ENCODE measurements around the gene TNXB. TPM values are rescaled to one million over a fixed set of nuclear protein-coding genes. Genes with fewer than 3 reads are reported as not detected.
"Not testable (repeated sequence)": the region's sequence is repeated elsewhere in the genome, so short reads cannot be mapped to it uniquely, and the experiment has no call there.

Gene TNXB
- total RNA-seq, 1 donor from 2014 or later, result 6.0 TPM

DNA sequence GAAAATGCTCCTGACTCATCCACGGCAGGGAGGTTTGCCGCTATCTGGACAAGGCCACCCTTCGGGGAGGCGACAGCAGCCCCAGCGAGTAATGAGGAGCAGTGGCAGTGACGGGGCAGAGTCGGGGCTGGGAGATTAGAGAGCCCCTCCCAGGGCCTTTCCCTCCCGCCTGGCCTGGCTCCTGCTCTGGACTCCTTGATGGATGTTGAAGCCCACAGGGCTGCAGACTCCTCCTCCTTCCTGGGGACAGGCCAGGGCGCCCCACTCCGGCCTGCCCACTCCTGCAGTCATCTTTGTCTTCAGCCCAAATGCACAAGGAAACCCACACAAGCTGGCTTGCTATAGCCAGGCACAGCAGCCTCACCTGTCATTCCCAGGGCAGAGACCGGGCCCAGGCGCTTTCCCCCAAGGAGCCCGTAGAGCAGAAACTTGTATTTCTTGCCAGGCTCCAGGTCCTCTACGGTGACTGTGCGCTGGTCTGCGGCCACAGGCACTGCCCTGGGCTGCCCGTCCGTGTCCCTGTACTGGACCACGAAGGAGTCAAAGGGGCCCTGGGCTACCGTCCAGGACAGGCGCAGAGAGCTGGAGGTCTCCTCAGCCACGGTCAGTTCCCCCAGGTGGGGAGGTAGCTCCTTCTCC is 63.2 kb downstream of the TNXB start:
- no peaks in the 10 kb centered on the region for H3K9me3 Mint-ChIP-seq (ENCODE audit: unreplicated experiment)
- H3K4me3 Mint-ChIP-seq (ENCODE audit: unreplicated experiment), result no peak overlapping the region
- peak; percentile 8 for DNase-seq
- no peaks in the 10 kb centered on the region for H3K36me3 Mint-ChIP-seq (ENCODE audit: unreplicated experiment)
- TF ChIP-seq, protein P1, sequence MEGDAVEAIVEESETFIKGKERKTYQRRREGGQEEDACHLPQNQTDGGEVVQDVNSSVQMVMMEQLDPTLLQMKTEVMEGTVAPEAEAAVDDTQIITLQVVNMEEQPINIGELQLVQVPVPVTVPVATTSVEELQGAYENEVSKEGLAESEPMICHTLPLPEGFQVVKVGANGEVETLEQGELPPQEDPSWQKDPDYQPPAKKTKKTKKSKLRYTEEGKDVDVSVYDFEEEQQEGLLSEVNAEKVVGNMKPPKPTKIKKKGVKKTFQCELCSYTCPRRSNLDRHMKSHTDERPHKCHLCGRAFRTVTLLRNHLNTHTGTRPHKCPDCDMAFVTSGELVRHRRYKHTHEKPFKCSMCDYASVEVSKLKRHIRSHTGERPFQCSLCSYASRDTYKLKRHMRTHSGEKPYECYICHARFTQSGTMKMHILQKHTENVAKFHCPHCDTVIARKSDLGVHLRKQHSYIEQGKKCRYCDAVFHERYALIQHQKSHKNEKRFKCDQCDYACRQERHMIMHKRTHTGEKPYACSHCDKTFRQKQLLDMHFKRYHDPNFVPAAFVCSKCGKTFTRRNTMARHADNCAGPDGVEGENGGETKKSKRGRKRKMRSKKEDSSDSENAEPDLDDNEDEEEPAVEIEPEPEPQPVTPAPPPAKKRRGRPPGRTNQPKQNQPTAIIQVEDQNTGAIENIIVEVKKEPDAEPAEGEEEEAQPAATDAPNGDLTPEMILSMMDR (IDR thresholded peaks at IDR 0.05; ENCODE audit: partially characterized antibody, unreplicated experiment), result no peak
- H3K27me3 Mint-ChIP-seq (ENCODE audit: unreplicated experiment), result peaks cover 6% of the 10 kb centered on the region
- H3K27ac Mint-ChIP-seq (ENCODE audit: unreplicated experiment), result no peak overlapping the region
- H3K4me1 Mint-ChIP-seq (ENCODE audit: low read depth, unreplicated experiment), result no peaks in the 10 kb centered on the region

- not testable (repeated sequence) for H3K9me3 Mint-ChIP-seq (ENCODE audit: unreplicated experiment); DNase-seq; H3K36me3 Mint-ChIP-seq (ENCODE audit: unreplicated experiment); H3K4me1 Mint-ChIP-seq (ENCODE audit: low read depth, unreplicated experiment); H3K27ac Mint-ChIP-seq (ENCODE audit: unreplicated experiment); H3K27me3 Mint-ChIP-seq (ENCODE audit: unreplicated experiment); H3K4me3 Mint-ChIP-seq (ENCODE audit: unreplicated experiment)
These were observed 64.2 kb downstream of the TNXB start for GRCh38 chr6:32044916-32045315.

DNA sequence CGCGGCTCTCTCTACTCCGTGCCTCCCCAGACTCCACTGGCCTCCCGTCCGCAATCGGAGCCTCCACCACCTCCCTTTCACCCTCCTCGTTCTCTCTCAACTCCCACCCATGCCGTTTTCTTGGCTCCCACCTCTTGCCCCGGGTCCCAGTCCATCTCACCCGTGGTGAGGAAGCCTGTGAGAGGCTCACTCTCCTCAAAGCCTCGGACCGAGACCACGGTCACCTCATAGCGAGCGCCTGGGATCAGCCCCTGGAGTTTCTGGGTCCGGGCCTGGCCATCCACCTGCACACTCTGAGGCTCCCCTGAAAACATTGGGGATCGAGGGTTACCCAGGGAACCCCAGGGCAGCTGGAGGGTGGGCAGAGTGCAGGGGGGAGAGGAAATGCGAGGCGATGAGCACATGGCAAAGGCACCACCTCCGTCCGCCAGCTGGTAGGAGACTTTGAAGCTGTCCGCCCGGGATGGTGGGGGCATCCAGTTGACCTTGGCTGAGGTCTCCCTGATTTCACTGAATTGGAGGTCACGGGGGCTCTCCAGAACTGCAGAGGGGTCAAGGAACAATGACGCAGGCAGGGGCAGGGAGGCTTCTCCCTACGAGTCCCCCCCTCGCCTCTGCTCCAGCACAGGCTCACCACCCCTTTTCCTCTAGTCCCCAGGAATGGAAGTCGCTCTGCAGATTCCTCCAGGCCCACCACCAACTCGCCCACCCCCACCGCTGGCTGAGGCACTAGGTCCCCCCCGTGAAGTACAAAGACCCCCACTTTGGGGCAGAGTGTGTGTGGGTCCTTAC is 65.4 kb downstream of the TNXB start:
- DNase-seq; H3K9me3 Mint-ChIP-seq (ENCODE audit: unreplicated experiment); H3K27me3 Mint-ChIP-seq (ENCODE audit: unreplicated experiment); H3K27ac Mint-ChIP-seq (ENCODE audit: unreplicated experiment); H3K36me3 Mint-ChIP-seq (ENCODE audit: unreplicated experiment); H3K4me3 Mint-ChIP-seq (ENCODE audit: unreplicated experiment); H3K4me1 Mint-ChIP-seq (ENCODE audit: low read depth, unreplicated experiment): not testable (repeated sequence)

DNA sequence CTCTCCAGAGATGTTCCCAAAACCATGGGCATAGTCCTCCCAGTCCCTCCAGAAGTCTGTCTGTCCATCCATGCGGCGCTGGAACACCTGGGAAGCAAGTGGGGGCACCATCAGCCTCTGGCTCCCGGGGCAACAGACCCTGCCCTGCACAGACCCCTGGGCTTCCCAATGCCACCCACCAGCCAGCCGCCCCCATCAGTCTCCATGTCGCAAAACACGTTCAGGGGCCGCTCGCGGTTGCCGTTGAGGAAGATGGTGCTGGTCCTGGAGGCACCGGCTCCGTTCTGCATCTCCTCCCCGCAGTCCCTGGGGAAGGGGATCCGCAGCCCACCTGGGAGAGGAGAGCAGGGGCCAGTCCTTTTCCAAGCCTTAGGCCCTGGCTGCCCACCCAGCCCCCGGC is 66.9 kb downstream of the TNXB start:
- not testable (repeated sequence) for DNase-seq; H3K4me1 Mint-ChIP-seq (ENCODE audit: low read depth, unreplicated experiment); H3K27ac Mint-ChIP-seq (ENCODE audit: unreplicated experiment); H3K36me3 Mint-ChIP-seq (ENCODE audit: unreplicated experiment); H3K9me3 Mint-ChIP-seq (ENCODE audit: unreplicated experiment); H3K4me3 Mint-ChIP-seq (ENCODE audit: unreplicated experiment); H3K27me3 Mint-ChIP-seq (ENCODE audit: unreplicated experiment)

DNA sequence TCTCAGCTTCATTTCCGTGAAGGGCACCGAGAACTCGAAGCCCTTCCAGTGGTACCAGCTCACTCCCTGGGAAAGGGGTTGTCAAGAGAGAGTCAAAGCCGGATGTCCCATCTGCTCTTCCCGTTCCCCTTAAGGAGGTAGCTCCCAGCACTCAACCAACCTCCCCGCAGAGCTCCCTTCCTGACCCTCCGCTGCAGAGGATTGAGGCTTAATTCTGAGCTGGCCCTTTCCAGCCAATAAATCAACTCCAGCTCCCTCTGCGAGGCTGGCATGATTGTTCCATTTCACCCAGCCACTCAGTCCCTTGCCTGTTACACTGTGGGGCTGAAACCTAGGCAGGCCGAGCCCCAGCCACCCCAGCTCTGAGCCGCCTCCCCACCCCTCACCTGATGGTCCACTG is 67.8 kb downstream of the TNXB start:
- not testable (repeated sequence) for H3K9me3 Mint-ChIP-seq (ENCODE audit: unreplicated experiment); H3K27me3 Mint-ChIP-seq (ENCODE audit: unreplicated experiment); H3K36me3 Mint-ChIP-seq (ENCODE audit: unreplicated experiment); H3K4me1 Mint-ChIP-seq (ENCODE audit: low read depth, unreplicated experiment); H3K4me3 Mint-ChIP-seq (ENCODE audit: unreplicated experiment); H3K27ac Mint-ChIP-seq (ENCODE audit: unreplicated experiment)
- DNase-seq, result peak; percentile 1

DNA sequence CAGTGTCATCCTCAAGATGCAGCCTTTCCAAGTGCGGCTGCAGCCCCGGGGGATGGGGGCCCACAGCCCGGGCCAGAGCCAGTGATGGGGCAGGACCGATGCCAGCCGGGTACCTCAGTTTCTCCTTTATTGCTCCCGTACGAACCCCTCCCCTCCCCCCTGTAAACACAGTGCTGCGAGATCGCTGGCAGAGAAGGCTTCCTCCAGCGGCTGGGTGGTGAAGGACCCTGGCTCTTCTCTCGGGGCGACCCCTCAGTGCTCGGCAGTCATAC is 68.2 kb downstream of the TNXB start:
- not testable (repeated sequence) for H3K9me3 Mint-ChIP-seq (ENCODE audit: unreplicated experiment); H3K4me1 Mint-ChIP-seq (ENCODE audit: low read depth, unreplicated experiment); H3K27me3 Mint-ChIP-seq (ENCODE audit: unreplicated experiment); H3K4me3 Mint-ChIP-seq (ENCODE audit: unreplicated experiment); H3K27ac Mint-ChIP-seq (ENCODE audit: unreplicated experiment); H3K36me3 Mint-ChIP-seq (ENCODE audit: unreplicated experiment)
- peak; percentile 9 for DNase-seq

GRCh38 chr6:32040299-32041049 is 68.7 kb downstream of the TNXB start:
- not testable (repeated sequence) for H3K4me3 Mint-ChIP-seq (ENCODE audit: unreplicated experiment); DNase-seq; H3K9me3 Mint-ChIP-seq (ENCODE audit: unreplicated experiment); H3K36me3 Mint-ChIP-seq (ENCODE audit: unreplicated experiment); H3K27ac Mint-ChIP-seq (ENCODE audit: unreplicated experiment); H3K27me3 Mint-ChIP-seq (ENCODE audit: unreplicated experiment); H3K4me1 Mint-ChIP-seq (ENCODE audit: low read depth, unreplicated experiment)

DNA sequence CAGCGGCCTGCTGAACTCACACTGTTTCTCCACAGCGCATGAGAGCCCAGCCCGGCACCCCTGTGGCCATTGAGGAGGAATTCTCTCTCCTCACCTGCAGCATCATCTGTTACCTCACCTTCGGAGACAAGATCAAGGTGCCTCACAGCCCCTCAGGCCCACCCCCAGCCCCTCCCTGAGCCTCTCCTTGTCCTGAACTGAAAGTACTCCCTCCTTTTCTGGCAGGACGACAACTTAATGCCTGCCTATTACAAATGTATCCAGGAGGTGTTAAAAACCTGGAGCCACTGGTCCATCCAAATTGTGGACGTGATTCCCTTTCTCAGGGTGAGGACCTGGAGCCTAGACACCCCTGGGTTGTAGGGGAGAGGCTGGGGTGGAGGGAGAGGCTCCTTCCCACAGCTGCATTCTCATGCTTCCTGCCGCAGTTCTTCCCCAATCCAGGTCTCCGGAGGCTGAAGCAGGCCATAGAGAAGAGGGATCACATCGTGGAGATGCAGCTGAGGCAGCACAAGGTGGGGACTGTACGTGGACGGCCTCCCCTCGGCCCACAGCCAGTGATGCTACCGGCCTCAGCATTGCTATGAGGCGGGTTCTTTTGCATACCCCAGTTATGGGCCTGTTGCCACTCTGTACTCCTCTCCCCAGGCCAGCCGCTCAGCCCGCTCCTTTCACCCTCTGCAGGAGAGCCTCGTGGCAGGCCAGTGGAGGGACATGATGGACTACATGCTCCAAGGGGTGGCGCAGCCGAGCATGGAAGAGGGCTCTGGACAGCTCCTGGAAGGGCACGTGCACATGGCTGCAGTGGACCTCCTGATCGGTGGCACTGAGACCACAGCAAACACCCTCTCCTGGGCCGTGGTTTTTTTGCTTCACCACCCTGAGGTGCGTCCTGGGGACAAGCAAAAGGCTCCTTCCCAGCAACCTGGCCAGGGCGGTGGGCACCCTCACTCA is 69.5 kb downstream of the TNXB start:
- H3K27me3 Mint-ChIP-seq (ENCODE audit: unreplicated experiment); H3K4me3 Mint-ChIP-seq (ENCODE audit: unreplicated experiment); DNase-seq; H3K9me3 Mint-ChIP-seq (ENCODE audit: unreplicated experiment); H3K4me1 Mint-ChIP-seq (ENCODE audit: low read depth, unreplicated experiment); H3K36me3 Mint-ChIP-seq (ENCODE audit: unreplicated experiment); H3K27ac Mint-ChIP-seq (ENCODE audit: unreplicated experiment): not testable (repeated sequence)

DNA sequence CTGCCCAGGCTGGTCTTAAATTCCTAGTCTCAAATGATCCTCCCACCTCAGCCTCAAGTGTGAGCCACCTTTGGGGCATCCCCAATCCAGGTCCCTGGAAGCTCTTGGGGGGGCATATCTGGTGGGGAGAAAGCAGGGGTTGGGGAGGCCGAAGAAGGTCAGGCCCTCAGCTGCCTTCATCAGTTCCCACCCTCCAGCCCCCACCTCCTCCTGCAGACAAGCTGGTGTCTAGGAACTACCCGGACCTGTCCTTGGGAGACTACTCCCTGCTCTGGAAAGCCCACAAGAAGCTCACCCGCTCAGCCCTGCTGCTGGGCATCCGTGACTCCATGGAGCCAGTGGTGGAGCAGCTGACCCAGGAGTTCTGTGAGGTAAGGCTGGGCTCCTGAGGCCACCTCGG is 70.3 kb downstream of the TNXB start:
- not testable (repeated sequence) for H3K9me3 Mint-ChIP-seq (ENCODE audit: unreplicated experiment); H3K27ac Mint-ChIP-seq (ENCODE audit: unreplicated experiment); H3K4me3 Mint-ChIP-seq (ENCODE audit: unreplicated experiment); H3K4me1 Mint-ChIP-seq (ENCODE audit: low read depth, unreplicated experiment); H3K36me3 Mint-ChIP-seq (ENCODE audit: unreplicated experiment); H3K27me3 Mint-ChIP-seq (ENCODE audit: unreplicated experiment)
- DNase-seq, result peak; percentile 4

DNA sequence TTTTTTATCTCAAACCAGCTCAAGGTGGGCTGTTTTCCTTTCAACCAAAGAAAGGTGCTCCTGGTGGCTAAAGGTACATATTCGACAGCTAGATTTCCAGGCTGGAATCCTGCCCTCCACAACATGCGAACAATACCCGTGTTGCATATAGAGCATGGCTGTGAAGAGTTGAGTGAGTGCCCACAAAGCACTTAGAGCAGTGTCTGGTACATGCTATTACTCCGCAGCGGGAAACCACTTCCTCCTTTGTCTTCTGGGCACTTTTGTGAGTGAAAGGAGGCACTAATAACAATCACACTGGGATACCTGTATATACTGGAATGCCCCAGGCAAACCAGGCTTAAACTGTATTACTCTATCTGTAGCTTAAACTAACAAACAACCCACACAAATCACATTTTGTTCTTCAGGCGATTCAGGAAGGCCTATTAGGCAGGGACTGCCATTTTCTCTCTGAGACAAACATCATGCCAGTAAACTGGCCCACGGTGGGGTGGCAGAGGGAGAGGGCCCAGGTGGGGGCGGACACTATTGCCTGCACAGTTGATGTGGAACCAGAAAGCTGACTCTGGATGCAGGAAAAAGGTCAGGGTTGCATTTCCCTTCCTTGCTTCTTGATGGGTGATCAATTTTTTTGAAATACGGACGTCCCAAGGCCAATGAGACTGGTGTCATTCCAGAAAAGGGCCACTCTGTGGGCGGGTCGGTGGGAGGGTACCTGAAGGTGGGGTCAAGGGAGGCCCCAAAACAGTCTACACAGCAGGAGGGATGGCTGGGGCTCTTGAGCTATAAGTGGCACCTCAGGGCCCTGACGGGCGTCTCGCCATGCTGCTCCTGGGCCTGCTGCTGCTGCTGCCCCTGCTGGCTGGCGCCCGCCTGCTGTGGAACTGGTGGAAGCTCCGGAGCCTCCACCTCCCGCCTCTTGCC is 71.3 kb downstream of the TNXB start, which contains the start of gene CYP21A2:
CYP21A2 (plus strand) TSS at position 818 of the 927 bp plus-strand sequence; CDS start at position 826, 8 bp downstream.
- H3K4me3 Mint-ChIP-seq (ENCODE audit: unreplicated experiment); H3K4me1 Mint-ChIP-seq (ENCODE audit: low read depth, unreplicated experiment); H3K9me3 Mint-ChIP-seq (ENCODE audit: unreplicated experiment); H3K36me3 Mint-ChIP-seq (ENCODE audit: unreplicated experiment); H3K27ac Mint-ChIP-seq (ENCODE audit: unreplicated experiment); DNase-seq; H3K27me3 Mint-ChIP-seq (ENCODE audit: unreplicated experiment): not testable (repeated sequence)
